DMS 273 (cell line): ENCODE measurements around the gene MRPL12.
A peak's percentile ranks its signal among the peaks of the same experiment; 100 is the strongest.

Source experiments
- DNase-seq: peaks from one replicate; lab custom pipeline; 2025; ENCODE audit not compliant: unreplicated experiment; lab: John Stamatoyannopoulos, UW

The MRPL12 gene

DNA sequence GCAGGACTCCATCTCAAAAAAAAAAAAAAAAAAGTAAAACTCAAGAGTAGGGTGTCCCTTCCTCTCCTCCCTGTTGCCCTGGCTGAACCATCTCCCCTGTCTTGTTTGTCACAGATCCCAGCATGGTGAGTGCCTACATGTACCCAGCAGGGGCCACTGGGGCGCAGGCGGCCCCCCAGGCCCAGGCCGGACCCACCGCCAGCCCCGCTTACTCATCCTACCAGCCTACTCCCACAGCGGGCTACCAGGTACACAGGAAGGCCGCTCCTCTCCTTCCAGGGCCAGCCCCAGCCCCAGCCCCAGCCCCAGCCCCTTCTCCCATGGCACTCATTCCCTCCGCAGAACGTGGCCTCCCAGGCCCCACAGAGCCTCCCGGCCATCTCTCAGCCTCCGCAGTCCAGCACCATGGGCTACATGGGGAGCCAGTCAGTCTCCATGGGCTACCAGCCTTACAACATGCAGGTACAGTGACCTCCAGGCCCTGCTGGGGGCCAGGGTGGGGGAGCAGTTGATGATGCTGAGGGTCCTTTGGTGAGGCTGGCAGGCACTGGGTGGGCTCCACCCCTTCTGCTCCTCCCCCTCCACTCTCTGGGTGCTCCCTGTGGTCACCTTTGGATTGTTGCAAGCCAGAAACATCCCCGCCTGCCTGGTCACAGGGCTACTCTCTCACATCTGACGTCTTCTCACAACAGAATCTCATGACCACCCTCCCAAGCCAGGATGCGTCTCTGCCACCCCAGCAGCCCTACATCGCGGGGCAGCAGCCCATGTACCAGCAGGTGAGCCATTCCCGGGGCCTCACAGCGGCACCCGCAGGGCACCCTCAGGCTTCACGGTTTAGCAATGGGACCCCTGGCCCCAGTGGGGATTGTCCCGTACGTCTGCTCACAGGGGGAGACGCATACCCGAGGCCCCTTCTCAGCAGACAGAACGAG, 2.5 kb upstream of the MRPL12 start:
- no peak for DNase-seq

DNA sequence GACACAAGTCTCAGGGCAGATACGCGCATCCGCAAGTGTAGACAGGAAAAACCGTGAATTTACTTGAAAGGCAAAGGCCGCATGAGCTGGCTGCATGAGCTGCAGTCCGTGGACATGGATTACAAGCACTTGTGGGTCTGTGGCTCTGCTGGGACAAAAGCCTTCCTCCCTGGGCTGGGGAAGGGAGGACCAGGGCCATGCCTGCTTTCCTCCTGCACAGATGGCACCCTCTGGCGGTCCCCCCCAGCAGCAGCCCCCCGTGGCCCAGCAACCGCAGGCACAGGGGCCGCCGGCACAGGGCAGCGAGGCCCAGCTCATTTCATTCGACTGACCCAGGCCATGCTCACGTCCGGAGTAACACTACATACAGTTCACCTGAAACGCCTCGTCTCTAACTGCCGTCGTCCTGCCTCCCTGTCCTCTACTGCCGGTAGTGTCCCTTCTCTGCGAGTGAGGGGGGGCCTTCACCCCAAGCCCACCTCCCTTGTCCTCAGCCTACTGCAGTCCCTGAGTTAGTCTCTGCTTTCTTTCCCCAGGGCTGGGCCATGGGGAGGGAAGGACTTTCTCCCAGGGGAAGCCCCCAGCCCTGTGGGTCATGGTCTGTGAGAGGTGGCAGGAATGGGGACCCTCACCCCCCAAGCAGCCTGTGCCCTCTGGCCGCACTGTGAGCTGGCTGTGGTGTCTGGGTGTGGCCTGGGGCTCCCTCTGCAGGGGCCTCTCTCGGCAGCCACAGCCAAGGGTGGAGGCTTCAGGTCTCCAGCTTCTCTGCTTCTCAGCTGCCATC, 1.7 kb upstream of the MRPL12 start:
- peak; percentile 56 for DNase-seq

DNA sequence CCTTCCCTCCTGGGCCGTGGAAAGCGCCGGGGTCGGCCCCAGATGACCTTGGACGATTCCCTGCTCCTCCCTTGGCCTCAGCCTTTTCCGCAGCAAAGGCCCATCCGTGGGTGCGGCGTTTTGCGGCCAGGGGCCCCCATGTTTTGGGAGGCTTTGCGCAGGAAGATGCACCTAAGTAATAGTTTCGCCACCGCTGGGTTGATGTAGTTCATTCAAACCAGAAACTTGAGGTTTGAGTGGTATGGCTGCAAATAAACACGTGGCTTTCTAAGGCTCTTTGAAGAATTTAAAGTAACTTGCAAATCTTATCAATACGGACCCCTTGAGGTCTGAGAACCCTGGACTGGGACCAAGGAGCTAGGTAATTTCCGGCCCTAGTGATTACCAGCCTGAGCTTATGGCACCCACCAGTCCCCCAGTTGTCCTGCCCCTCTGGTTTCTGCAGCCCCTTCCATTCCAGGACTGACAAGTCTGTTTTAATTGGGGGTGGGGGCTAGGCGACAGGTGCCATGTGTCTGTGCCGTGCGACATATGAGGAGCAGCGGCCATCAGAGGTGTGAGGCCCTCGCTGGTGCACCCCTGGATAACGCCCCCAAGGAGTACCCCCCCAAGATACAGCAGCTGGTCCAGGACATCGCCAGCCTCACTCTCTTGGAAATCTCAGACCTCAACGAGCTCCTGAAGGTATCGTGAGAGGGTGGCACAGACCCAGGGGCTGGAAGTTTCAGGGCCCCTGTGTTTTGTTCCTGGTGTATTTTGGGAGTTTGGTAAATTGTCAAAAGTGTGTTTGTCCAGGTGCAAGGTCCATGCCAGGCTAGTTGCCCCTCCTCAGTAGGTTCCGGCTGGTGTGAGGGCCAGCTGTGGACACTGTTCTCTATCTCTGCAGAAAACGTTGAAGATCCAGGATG, 834 bp downstream of the MRPL12 start:
- peak; percentile 54 for DNase-seq

DNA sequence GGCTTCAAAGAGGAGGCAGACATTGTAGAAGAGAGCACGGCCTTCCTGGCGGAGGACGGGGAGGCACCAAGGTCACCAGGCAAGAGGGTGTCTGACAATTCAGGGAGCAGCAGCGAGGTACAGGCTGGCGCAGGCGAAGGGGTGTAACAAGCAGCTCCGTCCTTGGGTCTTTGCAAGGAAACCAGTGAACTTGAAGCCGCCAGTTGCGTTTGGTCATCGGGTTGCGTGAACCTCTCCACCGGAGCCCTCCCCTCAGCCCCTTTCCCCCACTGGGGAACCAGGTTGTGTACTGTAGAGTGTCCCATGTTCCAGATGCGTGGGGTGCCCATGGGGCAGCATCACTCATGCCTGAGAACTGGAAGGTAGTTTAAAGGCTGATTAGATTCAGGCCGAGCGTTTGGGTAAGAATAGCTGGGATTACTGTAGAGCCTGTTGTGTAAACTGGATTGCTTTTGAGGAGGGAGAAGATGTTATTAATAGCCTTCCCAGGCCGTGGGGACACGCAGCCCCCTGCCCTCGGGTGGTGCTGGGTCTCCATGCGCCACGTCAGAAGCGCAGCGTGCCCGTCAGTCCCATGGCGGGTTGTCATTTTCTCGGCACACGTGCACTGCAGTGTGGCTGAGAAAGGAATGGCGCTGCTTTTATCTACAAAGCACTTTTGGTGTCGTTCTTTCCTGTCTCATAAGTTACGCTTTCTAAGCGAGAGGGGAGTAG, 2.5 kb downstream of the MRPL12 start:
- no peak for DNase-seq

DNA sequence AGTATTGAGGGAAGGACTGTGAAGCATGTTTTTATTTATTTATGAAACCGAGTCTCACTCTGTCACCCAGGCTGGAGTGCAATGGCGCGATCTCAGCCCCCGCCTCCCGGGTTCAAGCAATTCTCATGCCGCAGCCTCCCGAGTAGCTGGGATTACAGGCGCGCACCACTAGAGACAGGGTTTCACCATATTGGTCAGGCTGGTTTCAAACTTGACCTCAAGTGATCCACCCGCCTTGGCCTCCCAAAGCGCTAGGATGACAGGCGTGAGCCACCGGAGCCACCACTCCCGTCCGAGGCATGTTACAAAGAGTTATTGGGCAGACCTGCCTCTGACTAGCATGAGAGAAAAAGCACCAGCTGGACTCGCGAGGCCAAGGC, 3.1 kb downstream of the MRPL12 start:
- DNase-seq = no peak

DNA sequence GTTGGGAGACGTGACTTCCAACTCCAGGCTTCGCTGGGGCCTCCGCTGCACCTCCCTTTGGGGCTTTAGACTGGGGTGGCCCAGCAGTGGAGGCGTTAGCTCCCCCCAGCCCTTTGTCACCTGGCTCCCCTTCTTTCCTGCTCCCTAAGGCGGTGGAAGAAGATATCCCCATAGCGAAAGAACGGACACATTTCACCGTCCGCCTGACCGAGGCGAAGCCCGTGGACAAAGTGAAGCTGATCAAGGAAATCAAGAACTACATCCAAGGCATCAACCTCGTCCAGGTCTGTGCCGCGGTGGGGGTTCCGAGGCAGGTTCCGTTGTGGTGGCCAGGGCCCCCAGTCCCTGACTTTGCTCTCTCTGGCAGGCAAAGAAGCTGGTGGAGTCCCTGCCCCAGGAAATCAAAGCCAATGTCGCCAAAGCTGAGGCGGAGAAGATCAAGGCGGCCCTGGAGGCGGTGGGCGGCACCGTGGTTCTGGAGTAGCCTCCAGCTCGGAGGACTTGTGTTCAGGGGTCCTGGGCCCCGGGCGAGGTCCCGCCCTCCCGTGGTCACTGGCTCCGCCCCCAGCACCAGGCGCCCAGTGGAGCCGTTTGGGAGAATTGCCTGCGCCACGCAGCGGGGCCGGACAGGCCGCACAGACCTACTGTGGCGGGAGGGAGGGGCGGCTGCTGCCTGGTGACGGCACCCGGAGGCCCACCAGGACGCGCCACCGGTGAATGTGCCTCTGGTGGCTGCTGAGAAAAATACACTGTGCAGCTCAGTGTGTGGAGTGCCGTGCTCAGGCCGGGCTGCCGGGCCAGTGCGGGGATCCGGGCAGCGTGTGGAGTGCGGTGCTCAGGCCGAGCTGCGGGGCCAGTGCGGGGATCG, 3.8 kb downstream of the MRPL12 start:
- DNase-seq = no peak

DNA sequence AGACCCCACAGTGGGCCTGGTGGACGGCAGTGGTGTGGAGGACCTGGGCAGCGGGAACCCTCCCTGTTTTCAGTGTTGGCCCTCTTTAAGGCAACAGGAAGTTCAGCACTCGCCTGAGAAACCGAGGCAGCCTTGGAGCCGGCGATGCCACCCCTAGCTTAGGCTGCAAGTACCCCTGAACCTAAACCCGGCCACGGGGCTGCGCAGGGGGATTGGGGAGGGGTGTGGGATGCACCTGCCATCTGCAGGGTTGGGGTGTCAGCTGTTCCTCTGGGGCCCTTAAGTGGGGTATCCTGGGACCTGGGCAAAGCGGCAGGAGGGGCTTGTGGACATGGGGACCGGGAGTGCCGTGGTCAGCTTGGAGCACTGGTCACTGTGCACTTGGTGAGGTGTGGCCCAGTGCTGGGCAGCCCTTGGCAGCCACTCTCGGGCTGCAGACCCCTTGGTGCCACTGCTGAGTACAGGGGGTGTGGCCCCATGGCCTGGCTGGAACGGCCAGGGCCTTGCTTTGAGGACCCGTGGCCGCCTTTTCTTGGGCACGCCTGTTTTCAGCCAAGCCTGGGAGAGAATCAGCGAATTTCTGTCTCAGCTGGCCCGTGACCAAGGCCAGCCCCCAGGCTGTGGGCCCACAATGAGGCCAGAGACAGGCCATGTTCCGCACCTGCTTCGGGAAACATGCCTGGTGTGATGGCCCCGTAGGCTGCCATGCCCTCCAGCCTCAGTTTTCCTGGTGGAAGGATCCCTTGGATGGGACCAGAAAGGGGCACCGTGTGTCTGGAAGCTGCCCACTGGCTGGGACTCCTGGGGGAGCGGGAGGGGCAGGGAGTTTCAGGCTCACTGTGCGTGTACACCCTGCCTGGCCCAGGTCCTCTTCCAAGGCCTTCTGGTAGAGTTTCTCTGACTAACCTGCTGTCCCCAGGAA, 4.8 kb downstream of the MRPL12 start:
- DNase-seq = no peak

DNA sequence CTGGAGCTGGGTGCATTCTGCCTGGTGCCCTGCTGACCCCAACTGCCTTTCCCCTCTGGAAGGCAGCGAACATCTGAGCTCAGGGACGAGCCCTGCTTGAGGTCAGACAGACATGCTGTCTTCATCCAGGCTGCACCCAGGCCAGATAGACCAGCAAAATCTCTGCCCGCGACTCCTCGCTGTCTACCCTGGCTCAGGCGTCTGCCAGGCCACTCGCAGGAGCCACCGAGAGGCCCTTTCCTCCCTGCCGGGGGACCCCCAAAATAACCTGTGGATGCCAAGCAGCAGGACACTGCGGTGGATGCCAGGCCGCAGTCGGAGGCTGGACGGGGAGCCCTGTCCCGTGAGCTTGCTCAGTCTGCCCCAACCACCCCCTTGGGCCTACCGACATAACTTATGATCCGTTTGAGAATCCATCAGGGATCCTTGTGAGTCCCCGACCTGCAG, 5.6 kb downstream of the MRPL12 start:
- DNase-seq = no peak

DNA sequence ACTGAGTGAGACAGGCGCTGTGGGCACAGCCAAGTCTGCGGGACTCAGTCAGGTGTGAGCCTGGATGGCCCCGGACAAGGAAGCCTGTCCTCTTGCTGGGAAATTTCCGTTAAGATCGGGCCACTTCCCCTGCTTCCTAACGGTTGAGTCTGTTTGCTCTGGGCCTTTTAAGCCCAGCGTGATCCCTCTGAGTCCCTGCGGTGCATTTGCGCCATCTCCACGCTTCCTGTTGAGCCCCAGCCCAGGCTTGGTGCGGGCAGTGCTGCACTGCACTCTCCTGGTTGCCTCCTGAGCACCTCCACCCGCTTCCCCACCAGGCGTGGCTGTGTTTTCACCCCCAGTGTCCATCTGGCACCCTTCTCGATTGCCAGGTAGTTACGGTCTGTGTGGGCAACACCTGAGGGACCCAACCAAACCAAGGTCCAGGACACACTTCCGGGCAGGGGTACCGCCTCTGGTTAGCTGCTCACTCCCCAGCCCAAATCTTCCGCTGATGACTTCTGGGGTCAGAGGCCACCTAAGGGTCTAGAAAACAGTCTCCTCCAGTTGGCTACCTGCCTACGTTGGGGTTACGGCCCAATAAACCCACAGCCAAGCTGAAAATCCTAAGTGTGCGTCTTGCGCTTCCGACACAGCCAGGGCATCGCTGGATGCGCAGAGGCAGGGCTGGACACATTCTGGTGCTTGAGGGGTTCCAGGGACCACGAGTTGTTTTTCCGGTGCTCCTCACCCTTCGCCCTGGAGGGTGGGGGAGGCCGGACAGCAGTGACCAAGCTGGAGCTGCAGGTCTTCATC, 7.5 kb downstream of the MRPL12 start:
- peak; percentile 74 for DNase-seq

DNA sequence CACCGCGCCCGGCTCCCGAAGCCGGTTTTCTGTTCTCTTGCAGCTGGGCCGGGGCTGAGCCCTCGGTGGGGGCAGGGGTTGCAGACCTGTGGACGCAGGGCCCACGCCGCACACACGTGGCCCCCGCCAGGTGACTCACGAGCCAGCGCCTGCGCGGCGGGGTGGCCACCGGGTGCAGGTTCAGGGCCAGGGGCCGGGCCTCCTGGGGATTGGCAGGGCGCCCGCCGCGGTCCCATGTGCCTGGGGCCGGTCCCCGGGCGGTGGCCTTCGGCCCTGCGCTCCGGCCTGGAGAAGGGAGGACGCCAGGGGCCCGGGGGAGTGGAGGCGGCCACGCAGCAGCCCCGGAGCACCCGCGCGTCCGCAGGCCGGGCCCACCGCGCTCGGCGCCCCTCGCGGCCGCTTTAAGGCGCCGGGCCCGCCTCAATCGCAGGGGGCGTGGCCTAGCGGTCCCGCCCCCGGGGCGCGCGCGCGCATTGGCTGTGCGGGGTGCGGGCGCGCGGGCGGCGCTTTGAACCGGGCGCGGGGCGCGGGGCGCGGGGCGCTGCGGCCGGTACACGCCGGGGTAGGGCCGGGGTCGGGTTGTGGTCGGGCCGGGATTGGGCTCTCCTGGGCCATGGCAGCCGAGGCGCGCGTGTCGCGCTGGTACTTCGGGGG, 8.8 kb downstream of the MRPL12 start, which contains the start of gene SLC25A10:
TSS of gene SLC25A10 (plus strand) at position 471 of the 654 bp plus-strand sequence. CDS start at position 614, 143 bp downstream.
- peak; percentile 95 for DNase-seq

DNA sequence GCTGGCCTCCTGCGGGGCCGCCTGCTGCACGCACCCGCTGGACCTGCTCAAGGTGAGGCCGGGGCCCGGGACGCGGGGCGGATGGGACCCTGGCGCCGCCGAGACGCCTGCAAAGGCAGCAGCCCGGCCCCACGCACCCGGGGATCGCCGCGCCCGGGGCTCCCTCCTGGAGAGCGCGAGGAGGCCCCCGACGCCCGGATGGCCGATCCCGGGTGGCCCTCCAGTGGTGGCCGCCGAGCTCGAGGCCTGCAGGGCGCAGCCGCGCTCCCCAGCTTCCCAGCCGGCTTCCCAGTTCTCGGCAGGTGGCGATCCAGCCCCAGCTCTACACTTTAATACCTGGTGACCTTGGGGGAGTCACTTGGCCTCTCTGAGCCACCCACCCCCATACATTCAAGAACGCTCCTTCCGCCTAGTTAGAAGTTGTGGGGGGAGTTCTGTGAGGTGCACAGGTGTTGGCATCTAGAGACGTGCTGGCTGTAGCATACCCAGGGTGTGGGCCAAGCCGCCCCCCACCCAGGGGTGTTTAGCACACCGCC, 9.4 kb downstream of the MRPL12 start:
- DNase-seq = peak; percentile 76

DNA sequence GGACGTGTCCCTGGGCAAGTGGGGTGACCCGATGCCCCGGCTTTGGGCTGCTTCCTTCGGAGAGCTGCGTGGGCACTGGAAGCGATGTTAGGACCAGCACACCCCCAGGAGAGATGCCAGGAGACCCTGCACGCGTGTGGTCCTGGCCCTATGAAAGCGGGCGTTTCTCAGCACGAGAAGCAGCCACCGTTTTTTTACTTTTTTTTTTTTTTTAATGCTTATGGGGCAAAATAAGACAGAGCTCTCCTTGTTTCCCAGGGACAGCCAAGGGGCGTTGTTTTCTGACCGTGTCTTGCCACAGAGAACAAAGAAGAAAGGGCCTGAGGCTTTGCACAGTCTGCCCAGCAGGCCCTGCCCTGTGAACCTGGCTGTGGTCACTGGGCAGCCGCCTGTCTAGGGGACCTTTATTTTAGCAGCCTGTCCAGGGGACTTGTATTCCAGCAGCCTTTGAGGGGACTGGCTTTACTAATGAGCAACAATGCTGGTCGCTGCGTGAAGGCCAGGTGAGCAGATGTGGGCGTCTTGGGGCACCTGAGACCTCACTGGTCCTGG, 9.9 kb downstream of the MRPL12 start:
- peak; percentile 70 for DNase-seq

DNA sequence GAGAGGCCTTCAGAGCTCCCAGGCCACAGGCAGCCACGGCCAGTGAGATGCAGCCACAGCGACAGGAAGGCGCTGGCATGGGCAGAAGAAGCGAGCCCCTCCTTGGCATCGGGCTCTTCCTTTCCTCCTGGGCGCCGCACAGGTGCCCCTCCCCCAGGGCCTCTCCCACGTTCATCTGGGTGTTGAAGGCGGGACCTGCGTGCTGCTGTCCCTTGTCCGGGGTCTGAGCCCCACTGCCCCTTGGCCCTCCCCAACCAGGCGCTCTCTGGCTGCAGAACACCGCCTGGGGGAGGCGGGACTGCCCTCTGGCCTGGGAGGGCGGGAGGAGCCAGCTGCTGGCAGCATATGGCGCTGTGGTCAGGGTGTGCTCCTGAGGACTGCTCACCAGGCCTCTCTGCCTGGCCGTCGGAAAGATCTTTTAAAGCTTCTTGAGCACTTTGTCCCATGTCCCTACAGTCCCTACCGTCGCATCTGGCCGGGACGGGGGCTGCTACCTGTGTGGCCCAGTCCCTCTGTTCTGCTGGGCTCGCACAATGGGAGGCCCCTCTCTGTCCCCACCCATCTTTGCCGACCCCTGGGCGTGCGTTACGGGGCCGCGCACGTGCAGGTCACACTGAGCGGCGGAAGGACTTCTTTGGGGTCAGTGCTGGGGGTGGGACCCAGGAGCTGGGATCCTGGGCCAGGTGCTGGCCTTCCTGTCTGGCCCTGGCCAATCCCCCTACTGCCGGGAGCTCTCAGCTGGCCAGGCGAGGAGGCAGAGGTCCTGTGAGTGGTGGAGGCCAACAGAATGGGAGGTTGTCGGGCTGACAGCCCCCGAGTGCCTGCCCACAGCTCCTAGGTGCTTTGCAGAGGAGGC, 10.6 kb downstream of the MRPL12 start:
- DNase-seq = peak; percentile 55

DNA sequence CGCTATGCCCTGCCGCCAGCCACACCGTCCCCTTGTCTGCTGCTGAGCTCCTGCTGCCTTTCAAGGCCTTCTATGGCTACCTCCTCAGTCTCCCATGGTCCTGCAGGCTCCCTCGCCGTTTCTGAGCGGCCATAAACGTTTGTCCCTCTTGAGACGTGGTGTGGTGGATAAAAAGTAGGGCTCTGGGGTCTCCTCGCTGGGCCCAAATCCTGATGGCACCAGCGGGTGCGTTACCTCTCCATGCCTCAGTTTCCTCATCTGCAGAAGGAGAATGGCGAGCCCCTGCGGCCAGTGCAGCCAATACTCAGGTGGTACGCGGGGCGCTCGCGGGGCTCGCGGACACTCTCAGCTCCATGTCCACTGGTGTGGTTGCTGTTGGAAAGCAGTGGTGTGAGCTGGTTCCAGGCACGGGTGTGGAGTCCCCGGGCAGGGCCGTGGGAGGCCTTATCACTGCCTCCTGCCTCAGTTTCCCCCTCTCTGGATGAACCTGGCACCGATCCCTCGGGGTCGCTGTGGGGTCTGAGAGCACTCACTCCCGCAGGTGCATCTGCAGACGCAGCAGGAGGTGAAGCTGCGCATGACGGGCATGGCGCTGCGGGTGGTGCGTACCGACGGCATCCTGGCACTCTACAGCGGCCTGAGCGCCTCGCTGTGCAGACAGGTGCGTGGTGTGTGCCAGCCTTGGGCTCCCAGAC, 11.4 kb downstream of the MRPL12 start:
- DNase-seq = no peak
